Stimulated activated CD4-positive, alpha-beta T cell treated with anti-CD3 and anti-CD28 coated beads, Interleukin-12 subunit alpha, Interleukin-12 subunit beta, amount 100 ng/mL, for 4 hours (primary cell): Measurements from ENCODE around the gene ARFGAP2.
A peak's percentile ranks its signal among the peaks of the same experiment; 100 is the strongest.

Source experiments
- DNase-seq: peaks from one replicate; pipeline ENCODE4 v3.0.0-alpha.2; 2020

The ARFGAP2 gene

GRCh38 chr11:47186700-47187695 lies 10.3 kb upstream of the ARFGAP2 start:
- peak; percentile 49 for DNase-seq

- DNase-seq, result peak; percentile 53
Measured at GRCh38 chr11:47186076-47186699, 9.5 kb upstream of the ARFGAP2 start, which contains the start of gene PACSIN3. Gene PACSIN3 (minus strand): TSS chr11:47186434. CDS start chr11:47182727, 3,707 bp downstream.

- no peak for DNase-seq
Measured at GRCh38 chr11:47185305-47186075, 8.8 kb upstream of the ARFGAP2 start.

GRCh38 chr11:47184711-47185304 lies 8.1 kb upstream of the ARFGAP2 start:
- no peak for DNase-seq

- no peak for DNase-seq
Measured at GRCh38 chr11:47183969-47184368, 7.3 kb upstream of the ARFGAP2 start.

- DNase-seq, result no peak
Measured at GRCh38 chr11:47183031-47183856, 6.6 kb upstream of the ARFGAP2 start.

GRCh38 chr11:47182380-47182779 lies 5.7 kb upstream of the ARFGAP2 start:
- no peak for DNase-seq

GRCh38 chr11:47181271-47181670 lies 4.6 kb upstream of the ARFGAP2 start:
- no peak for DNase-seq

- DNase-seq, result no peak
Measured at GRCh38 chr11:47180006-47180787, 3.5 kb upstream of the ARFGAP2 start.

GRCh38 chr11:47179655-47179991 lies 2.9 kb upstream of the ARFGAP2 start:
- peak; percentile 40 for DNase-seq

GRCh38 chr11:47178737-47179654 lies 2.3 kb upstream of the ARFGAP2 start:
- no peak for DNase-seq

- DNase-seq, result no peak
Measured at GRCh38 chr11:47178316-47178715, 1.6 kb upstream of the ARFGAP2 start.

GRCh38 chr11:47177846-47178245 lies 1.2 kb upstream of the ARFGAP2 start:
- no peak for DNase-seq

- peak; percentile 54 for DNase-seq
Measured at GRCh38 chr11:47177229-47177845, 658 bp upstream of the ARFGAP2 start.

GRCh38 chr11:47175746-47176327 lies 842 bp downstream of the ARFGAP2 start:
- no peak for DNase-seq

- DNase-seq, result no peak
Measured at GRCh38 chr11:47172740-47173336, 3.8 kb downstream of the ARFGAP2 start.

- DNase-seq, result no peak
Measured at GRCh38 chr11:47171856-47172255, 4.8 kb downstream of the ARFGAP2 start.

- DNase-seq, result no peak
Measured at GRCh38 chr11:47171061-47171838, 5.4 kb downstream of the ARFGAP2 start.
